Nucleus accumbens (tissue), 56 donors: ENCODE data around the gene DNAJB12.
"Not testable (repeated sequence)": the region's sequence is repeated elsewhere in the genome, so short reads cannot be mapped to it uniquely, and the experiment has no call there.

ENCODE experiments used
- DNase-seq, 56 donors: peaks; one replicate each; lab custom pipeline; 2025; lab: John Stamatoyannopoulos, UW

The DNAJB12 gene

DNA sequence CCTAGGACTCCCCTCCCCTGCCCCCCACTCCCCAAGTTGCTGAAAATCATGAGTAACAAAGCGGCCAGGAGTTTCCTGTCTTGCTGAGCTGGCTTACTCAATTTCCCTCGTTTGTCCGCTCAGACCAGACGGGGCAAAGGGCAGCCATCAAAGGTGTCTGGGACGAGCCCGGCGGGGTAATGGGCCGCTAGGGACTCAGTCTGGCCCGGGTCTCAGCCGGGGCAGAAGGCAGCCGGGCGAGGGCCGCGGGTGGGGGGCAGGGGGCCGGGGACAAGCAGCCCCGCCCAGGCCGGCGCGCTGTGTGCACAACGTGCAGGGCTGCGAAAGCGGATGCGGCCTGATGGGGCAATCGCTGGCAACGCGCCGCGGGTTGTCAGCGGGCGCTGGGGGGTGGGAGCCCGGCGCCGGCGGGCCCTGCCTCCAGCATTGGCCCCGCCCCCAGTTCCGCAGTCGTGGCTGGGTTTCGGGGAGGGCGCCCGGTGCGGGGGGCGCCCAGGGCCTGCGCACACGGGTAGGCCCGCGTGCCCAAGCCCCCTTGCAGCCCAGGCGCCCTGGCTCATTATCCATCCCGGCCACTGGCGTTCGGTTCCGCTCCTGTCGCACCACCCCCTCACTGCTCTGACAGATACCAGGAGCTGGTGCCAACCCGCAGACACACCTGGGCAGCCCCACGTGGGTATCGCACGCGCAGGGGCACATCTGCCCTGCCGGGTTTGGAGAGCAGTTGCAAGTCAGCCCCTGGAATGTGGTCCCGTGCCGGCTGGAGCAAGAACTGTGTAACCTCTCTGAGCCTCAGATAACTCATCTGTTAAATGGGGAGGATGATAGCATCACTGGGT lies 35.1 kb downstream of the DNAJB12 start:
- peak in 51 of 56 donors; percentile 40 to 94 (median 73) for DNase-seq

DNA sequence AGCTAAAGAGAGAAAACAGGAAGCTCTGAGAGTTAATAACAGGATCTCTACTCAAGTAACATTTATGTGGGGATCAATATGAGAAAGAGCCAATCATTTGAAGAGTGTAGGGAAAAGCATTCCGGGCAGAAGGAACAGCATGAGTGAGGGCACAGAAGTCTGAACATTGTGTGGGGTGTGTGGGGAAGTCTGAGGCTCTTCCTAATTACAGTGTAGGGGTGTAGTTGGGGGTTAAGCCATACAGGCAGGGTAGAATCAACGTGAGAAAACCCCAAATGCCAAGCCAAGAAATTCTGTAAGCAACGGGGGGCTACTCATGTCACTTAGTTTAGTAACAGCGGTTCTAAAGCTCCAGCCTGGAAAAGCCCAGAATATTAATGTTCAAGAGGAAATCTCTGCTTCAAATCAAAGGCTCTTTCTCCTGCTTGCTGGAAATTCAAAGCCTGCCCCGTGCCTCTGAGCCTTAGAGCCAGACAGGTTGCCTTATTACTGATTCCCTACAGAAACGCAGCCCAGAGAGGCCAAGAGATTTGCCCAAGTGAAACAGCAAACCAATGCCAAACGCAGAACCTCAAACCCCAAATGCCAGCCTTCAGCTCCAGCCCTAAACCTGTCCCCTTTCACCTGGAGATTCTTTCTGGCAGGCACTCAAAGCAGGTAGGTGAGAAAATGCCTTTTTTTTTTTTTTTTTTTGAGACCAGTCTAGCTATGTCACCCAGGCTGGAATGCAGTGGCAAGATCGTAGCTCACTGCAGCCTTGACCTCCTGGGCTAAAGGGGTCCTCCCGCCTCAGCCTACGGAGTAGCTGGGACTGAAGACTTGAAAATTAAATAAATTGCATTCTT lies 36.1 kb downstream of the DNAJB12 start:
- DNase-seq: no peak

DNA sequence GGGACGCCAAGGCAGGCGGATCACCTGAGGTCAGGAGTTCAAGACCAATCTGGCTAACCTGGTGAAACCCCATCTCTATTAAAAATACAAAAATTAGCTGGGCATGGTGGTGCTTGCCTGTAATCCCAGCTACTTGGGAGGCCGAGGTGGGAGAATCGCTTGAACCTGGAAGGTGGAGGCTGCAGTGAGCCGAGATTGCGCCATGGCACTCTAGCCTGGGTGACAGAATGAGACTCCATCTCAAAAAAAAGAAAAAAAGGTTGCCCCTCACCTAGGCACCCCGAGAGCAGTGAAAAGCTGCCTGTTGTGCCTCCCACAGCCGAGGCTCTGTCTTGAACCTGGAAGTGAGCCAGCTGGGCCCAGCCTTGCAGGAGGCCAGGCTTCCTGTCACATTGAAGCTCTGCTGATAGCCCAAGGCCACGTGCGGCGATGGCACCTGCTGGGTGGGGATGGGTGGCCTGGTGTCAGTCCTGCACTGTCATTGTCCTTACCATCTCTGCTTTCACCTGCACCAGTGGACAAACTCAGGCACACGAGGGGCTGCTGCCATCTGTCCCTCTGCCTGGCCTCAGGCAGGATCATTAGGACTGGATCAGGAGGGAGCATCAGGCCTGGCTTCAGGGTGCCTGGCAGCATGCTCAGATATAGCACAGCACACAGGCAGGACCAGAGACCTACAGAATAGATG lies 37.8 kb downstream of the DNAJB12 start:
- peak in 8 of 56 donors; percentile 9 to 43 (median 32) for DNase-seq

DNA sequence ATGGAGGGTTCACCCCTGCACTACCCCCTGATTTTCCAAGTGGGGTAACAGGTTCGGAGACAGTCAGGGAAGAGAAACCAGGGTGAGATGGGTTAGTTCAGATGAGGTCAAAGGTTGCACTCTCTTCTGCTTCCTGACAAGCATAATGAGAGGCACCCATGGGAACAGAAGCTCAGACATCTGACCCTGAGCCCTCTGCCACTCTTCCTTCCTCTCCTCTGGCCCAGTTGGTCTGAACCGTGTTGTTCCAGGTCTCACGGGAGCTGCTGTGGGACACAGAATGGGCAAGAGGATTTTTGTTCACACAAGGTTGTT lies 38.4 kb downstream of the DNAJB12 start:
- DNase-seq: no peak

DNA sequence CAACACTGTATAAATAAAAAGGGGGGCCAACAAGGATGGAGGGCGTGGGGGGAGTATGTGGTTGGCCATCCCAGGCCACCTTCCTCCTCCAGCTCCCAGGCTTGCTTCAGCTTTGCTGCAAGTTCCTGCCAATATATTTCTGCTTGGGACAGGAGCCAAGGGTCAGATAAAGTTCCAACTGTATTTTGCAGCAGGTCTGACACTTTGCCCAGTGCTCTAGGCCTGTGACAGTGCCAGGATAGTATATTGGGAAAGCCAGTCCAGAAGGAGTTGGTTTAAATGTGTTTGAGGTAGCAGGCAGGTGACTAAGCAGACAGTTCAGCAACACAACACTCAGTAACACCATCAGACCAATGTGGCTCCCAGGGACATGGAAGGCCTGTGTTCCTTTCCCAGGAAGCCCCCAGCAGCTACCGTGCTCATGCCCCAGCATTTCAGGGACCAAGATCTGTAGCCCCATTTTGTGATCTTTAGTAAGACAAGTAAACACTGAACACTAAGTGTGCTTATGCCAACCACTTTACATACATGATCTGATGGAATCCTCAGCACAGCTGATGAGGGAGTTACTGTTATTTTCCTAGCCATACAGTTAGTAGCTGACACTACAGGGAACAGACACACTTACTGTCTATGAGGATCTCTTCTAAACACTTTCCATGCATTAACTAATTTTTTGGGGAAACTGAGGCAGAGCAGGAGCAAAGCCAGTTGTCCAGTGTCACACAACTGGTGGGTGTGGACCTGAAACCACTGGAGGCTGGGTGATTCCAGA lies 38.9 kb downstream of the DNAJB12 start:
- no peak for DNase-seq

- peak in 1 of 56 donors; percentile 31 for DNase-seq
Observed at GRCh38 chr10:72315054-72315453, 39.7 kb downstream of the DNAJB12 start.

DNA sequence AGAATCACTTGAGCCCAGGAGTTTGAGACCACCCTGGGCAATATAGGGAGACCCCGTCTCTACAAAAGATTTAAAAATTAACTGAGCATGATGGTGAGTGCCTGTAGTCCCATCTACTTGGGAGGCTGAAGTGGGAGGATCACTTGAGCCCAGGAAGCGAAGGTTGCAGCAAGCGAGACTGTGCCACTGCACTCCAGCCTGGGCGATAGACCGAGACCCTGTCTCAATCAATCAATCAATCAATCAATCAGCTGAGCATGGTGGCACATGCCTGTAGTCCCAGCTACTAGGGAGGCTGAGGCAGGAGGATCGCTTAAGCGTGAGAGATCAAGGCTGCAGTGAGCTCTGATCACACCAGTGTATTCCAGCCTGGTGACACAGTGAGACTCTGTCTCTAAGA lies 40.5 kb downstream of the DNAJB12 start:
- no peak for DNase-seq

- no peak for DNase-seq
Observed at GRCh38 chr10:72312865-72313391, 41.8 kb downstream of the DNAJB12 start.

- no peak for DNase-seq
Observed at GRCh38 chr10:72311667-72312066, 43.1 kb downstream of the DNAJB12 start.

DNA sequence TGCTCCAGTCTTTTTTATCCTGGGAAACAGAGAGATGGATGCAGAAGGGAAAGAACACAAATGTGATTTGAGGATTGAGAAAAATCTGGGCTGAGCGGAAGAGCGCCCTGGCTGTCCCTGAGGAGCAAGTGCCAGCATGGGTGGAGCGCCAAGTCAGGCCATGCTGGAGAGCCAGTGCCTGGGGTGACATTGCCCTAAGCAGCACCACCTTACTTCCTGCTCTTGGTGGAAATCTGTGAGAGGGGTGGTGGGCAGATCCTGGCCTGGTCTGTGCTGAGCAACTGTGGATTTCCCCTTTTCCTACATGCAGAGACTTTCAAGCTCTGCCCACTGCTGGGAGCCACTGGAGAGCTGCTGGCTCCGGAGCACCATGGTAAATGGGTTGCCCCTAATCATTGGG lies 44.1 kb downstream of the DNAJB12 start:
- peak in 4 of 56 donors; percentile 23 to 58 (median 36) for DNase-seq

- DNase-seq: peak in 2 of 56 donors; percentile 30 to 36
Observed at GRCh38 chr10:72310241-72310633, 44.5 kb downstream of the DNAJB12 start.

- peak in 45 of 56 donors; percentile 28 to 80 (median 66) for DNase-seq
Observed at GRCh38 chr10:72309290-72310240, 45.2 kb downstream of the DNAJB12 start.

DNA sequence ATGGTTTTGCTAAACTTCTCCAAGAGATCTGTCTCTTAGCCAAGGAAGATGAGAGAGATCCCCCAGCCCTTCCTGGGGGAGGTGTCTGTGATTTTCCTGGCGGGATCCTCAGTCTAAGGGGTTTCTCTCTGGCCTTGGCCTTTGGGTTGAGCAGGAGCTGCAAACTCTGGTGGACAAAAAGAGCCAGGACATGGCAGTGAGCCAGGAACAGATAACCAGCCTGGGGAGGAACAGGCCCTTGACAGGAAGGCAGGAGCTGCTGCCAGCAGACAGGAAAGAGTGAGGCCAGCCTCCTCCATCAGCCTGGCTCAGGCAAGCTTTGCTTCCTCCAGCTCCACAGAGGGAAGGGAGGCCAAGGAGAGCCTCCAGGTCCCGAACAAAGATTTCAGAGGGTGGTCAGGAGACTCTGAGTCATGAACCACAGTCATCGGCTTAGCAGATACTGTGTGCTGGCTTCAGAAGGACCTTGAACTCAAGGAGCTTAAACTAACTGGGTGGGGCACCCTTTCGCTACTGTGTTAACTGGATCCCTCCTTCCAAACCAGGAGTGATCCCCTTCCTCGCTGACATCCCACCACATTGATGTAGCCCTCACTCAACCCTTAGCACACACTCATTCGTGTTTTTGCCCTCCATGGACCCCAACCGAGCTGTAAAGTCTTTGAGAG lies 46.3 kb downstream of the DNAJB12 start:
- DNase-seq: peak in 2 of 56 donors; percentile 27 to 53

DNA sequence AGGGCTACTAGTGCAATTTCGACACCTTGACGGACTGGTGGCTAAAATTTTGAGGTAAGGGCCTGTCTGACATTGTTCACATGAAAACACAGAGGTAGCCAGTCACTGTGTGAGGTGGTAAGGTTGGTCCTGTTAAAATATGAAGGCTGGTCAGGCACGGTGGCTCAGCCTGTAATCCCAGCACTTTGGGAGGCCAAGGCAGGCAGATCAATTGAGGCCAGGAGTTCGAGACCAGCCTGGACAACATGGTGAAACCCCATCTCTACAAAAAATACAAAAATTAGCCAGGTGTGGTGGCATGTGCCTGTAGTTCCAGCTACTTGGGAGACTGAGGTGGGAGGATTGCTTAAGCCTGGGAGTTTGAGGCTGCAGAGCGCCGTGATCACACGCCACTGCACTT lies 47.0 kb downstream of the DNAJB12 start:
- DNase-seq: not testable (repeated sequence)

- no peak for DNase-seq
Observed at GRCh38 chr10:72306215-72306760, 48.4 kb downstream of the DNAJB12 start.

DNA sequence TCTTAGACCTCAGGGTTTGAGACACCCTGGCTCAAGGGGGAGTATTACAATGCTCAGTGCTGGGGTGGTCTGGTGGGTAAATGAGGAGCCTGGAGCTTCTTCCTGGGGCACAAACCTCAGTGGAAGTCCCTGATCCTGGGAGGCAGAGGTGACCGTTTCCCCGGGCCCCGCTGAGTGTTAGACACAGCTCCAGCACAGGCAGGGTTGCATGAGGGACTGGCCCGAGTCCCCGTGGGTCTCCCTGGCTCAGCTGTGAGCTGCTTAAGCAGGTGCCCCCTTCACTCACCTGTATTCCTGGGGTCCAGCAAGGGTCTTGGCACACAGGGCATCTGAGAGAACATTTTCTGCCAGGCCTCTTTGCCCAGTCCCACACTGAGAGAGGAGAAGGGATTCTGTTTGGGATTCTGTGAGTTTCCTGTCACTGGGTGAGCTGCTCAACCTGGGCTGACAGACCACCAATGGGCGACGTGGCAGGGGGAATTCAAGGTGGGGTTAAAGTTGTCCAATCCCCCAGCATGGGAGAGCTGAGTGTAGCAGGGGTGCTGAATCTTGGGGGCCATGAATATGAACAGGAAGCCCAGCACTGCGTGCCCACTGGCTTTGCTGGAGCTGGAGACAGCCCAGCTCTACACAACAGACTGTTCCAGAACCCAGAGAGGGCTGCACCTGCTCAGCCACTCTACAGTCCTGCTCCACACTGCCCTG lies 51.1 kb downstream of the DNAJB12 start:
- no peak for DNase-seq
